ENCODE measurements around the gene RGS14.
A peak's percentile ranks its signal among the peaks of the same experiment; 100 is the strongest.

The RGS14 gene

DNA sequence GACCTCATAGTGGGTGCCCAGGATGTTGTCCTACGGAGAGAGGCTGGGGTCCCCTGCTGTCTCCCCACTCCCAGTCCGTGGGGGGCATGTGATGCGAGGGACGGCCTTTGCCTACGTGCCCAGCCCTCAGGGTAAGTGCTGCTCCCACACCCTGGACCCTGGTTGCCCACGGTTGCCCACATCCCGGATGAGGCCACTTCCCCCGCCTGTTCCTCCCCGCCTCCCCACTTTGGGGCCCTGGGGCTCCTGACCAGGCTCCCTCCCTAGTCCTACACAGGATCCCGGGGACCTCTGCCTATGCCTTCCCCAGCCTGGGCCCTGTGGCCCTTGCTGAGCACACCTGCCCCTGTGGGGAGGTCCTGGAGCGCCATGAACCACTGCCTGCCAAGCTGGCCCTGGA lies 28.0 kb downstream of the RGS14 start:
- no peak for DNase-seq

DNA sequence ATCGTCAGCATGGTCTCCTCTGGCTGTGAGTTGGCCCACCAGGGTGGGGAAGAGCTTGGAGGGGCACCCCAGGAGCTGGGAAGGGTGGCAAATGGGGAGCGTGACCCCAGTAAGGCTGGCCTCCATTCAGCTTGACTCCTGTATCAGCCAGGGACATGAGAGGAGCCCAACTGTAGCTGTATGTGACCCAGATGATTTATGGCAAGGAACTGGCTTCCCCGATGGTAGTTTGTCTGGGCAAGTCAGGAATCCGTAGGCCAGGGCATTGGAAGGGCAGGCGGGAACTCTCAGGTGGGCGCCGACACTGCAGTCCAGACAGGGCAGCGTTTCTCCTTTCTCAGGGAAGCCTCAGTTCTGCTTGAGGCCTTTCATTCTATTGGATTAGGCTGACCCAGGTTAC lies 28.8 kb downstream of the RGS14 start:
- no peak for DNase-seq

DNA sequence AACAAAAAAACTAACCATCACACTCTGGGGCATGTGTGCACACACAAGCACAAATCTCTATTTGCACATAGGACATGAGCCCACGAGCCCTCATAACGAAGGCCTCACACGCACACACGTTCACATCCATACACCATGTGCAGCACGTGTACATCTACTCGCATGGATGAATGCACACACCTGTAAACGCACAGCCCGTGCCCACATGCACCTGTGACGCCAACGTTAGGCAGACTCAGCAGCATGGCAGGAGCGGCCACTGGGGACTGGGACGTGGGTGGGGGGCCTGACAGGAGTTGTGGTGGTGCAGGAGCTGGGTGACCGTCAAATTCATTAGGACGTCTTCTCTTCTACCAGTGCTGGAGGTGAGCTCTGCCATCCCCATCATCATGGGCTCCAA lies 29.7 kb downstream of the RGS14 start:
- no peak for DNase-seq

DNA sequence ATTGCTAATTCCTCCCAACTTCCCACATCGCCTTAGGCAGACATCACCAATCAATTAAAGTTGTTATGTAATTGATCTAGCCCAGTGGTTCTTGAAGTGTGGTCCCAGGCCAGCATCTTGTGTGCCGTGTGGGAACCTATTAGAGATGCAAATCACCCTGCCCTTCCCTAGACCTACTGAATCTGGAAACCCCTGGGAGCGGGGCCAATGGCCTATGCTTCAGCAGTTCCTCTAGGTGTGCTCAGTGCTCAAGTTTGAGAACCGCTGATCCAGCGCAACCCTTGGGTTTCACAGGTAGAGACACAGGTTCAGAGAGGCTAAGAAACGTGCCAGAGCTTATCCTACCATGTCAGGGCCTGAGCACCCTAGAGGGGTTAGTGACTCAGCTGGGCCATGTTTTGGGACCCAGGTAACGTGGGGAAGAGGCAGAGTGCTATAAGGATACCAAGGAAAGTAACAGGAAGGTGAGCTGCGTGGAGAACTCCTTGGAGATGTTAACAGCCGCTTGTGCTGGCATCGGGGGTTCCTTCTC lies 30.9 kb downstream of the RGS14 start:
- DNase-seq: no peak

DNA sequence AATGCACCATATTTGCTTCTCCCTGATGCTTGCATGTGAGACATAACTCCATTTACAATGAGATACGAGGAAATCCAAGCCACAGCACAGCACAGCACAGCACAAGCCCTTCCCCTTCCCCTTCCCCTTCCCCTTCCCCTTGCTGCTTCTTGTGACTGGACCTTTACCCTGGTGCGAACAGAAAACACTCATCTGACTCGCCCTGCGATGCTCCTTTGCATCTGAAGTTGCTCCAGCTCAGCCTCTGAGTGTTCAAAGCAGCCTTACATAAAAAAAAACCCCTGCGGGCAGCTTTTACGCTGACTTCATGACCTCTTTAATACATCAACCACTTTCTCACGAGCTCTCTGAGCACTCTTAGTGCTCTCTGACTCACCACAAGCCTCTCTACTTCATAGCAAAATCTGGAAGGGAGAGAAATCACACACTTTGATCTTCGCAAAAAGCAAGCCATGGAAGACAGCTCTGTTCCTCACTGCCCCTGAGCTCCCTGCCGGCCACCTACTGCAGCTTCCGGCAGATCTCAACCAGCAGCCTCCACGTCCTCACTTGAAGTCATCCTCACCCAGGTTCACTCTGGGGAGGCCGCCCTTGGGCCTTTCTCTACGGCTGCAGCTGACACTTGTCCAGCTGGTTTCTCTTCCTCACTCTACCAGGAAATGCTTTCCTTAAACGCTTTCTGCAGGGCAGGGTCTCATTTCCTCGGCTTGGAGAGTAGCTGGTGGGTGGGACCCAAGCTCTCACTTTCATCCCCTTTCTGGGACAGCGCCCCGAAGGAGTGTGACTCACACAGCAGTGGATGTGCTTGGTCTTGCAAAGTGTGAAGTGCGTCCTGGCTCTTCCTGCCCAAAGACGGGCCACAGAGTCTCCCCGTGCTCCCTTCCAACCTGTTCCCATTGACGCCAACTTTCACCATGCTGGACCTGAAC lies 31.8 kb downstream of the RGS14 start:
- no peak for DNase-seq

DNA sequence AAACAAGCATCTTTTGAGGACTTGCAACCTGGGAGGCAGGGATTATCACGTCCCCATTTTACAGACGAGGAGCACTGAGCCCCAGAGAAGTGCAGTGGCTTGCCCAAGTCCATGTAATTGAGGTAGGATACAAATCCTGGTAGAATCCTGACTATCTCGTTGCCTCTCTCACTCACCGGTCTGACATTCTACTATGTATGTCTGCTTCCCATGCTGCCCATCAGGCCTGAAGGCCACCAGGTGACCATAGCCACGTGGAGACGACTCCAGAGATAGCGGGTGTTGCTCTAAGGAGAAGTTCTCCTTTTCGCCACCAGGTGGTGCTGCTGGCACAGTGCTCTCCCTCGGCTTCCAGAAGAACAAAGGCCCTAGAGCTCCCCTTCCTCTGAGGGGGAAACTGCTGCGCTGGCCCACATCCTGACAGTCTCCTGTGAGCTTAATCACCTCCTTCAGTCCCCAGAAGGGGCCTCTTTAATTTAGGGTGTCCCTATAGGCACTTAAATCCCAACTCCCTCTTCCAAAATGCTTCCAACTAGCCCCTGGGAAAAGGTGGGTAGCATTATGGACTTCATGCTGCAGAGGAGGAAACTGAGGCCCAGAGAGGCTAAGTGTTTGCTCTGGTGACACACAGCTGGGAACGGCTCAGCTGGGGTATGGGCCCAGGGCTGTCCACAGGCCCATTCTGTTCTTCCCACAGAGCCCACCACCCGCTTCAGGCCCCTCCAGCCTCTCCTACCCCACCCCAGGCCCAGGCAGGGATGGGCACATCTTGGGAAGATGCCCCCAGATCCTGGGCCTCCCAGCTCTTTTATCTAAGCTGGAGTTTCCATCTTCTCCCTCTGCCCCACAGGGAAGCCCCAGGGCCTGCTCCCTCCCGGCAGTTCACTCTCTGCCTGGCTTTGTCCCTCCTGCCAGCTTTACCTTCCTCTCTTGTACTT lies 32.9 kb downstream of the RGS14 start:
- DNase-seq: no peak

DNA sequence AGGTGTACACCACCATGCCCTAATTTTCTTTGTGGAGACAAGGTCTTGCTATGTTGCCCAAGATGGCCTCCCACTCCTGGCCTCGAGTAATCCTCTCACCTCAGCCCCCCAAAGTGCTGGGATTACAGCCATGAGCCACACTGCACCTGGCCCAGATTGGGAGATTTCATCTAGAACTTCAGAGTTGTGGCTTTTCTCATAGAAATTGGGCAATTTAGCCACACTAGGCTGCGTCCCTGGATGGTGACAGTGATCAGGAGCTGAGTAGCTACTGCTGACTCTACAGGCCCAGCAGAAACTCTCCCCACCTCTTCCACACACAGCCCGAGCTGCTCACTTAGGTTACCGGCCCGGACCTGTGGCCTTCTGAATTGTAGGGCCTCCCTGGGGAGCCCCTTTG lies 35.0 kb downstream of the RGS14 start:
- DNase-seq: no peak

DNA sequence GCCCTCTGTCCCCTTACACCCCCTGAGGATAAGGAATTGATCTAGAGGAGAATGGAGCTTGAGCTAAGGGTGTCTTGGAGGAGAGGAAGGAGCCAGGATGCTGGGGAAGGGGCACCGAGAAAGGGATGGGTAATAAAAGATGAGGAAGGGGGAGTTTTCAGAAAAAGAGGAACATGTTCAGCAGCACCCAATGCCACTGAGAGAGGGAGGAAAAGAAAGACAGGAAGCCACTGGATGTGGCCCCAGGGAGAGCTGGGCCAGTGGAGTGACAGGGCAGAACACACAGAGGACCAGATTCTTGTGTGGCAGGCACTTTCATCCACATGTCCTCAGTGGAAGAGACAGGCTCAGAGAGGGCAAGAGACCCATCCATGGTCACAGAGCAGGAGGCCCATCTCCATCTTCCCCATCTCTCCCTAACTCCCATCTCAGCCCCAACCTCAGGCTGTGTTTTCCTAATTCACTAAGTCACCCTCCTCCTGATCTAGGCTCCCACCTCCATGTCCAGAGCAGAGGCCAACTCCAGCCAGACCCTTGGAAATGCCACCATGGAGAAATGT lies 35.6 kb downstream of the RGS14 start:
- DNase-seq: no peak

DNA sequence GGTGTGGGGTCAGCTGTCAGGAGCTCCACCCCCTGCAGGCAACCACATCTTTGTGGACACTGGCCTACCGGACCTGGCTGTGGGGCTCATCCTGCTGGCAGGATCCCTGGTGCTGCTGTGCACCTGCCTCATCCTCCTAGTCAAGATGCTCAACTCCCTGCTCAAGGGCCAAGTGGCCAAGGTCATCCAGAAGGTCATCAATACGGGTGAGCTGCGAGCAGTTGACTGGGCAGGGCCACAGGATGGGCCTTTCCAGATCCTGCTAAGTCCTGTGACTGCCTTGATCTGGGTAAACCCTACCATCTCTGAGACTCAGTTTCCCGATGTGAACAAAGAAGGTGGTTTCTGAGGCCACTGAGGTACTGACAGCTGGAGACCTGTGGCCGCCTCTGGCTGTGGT lies 36.3 kb downstream of the RGS14 start:
- DNase-seq: no peak

DNA sequence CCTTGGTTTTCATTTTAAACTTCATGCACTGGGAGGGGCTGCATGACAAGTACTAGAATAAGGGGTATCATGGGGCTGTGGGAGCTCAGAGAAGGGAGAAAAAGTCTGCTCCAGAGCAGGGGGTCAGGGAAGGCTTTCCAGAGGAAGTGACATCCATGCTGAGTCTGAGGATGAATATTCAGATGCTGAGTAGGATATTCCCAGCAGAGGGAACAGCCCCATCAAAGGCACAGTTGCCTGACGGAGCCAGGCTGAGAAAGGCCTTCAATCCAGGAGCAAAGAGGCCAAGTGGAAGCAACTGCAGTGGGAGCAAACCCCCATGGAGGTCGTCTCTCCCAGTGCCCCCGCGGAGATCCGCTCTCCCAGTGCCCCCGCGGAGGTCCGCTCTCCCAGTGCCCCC lies 38.4 kb downstream of the RGS14 start:
- DNase-seq: no peak

DNA sequence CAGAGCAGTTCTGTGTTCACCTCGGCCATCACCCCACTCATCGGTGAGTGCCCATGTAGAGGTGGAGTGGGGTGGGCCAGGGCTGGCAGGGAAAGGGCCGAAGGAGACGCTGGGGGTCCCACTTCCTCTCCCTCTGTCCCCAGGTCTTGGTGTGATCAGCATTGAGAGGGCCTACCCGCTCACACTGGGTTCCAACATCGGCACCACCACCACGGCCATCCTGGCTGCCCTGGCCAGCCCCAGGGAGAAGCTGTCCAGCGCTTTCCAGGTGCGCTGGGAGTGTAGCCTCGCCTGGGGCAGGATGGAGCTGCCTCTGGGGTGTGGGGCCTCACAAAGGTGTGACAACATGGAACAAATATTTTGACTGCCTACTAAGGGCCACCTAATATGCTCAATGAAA lies 39.1 kb downstream of the RGS14 start:
- no peak for DNase-seq

DNA sequence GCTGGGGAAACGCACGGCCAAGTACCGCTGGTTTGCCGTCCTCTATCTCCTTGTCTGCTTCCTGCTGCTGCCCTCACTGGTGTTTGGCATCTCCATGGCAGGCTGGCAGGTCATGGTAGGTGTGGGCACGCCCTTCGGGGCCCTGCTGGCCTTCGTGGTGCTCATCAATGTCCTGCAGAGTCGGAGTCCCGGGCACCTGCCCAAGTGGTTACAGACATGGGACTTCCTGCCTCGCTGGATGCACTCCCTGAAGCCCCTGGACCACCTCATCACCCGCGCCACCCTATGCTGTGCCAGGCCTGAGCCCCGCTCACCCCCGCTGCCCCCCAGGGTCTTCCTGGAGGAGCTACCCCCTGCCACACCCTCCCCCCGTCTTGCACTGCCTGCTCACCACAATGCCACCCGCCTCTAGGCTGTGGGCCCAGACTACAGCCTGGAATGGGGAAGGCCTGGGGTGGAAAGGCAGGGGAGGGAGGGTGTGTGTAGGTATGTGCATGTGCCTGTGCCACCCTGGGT lies 40.2 kb downstream of the RGS14 start:
- DNase-seq: no peak

DNA sequence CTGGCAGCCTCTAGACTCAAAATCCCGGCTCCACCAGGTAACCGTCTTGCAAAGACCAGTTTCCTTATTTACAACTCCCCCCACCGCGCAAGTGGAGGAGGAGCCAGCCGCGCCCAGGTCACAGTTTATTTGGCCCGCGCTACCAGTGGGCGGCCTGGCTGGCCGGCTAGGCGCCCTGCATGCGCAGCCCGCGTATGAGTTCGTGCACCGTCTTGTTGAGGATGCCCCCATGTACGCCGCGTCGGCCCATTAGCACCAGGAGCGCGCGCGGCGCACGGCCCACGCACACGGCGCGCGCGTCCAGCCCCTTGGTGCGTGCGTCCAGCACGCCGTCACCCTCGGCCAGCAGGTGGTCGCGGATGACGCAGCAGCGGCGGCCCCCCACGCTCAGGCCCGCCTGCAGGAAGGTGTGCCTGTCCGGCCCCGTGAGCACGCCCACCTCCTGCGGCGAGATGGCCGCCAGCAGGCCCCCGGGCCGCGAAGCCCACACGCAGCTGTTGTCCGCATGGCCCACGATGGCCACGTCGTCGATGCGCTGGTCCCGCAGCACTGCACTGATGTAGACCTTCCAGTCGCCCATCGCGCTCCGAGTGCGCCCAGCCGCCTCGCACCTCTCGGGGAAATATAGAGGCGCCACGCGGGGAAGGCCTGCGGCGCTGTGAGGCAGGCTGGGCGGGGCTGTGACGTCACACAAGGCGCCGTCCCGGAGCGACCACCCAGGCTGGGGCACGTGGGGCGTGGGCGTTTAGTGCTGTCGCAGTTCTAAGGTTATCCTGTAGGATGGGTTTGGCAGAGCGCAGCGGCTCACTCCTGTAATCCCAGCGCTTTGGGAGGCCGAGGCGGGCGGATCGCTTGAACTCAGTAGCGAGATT lies 42.5 kb downstream of the RGS14 start, which contains the start of gene PFN3:
Gene PFN3 (minus strand): TSS at position 665 of the 872 bp plus-strand sequence. CDS start 85 bp downstream, at position 580.
- DNase-seq: no peak

DNA sequence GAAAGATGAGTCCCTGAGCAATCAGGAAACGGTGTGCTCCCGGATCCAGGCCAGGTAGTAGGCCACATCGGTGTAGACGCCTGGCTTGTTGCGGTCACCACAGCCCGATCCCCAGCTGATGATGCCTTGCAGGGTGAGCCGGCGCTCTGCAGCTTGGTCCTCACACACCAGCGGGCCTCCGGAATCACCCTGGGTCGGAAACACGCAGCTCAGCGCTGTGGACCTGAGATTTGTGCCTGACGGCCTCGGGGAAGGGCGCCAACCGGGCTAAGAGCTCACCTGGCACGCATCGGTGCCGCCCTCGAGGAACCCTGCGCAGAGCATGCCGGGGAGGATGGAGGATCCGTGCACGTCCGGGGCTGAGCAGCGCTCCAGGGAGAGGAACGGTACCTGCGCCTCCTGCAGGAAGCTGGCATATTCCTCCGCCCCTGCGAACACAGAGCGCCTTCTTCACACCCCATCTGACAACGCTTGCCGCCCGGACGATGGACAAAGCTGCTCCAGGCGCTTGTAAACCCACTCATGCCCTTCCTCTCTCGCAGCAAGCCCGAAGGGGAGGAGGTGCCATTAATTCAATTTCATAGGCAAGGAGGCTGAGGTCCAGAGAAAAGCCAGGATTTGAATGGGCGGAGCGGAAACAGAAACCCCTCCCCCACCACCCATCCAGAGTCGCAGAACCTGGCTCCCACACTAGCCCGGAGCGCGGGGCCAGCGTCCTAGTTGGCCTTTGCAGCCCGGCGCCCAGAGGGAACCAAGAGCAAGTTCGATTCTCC lies 44.7 kb downstream of the RGS14 start:
- no peak for DNase-seq

DNA sequence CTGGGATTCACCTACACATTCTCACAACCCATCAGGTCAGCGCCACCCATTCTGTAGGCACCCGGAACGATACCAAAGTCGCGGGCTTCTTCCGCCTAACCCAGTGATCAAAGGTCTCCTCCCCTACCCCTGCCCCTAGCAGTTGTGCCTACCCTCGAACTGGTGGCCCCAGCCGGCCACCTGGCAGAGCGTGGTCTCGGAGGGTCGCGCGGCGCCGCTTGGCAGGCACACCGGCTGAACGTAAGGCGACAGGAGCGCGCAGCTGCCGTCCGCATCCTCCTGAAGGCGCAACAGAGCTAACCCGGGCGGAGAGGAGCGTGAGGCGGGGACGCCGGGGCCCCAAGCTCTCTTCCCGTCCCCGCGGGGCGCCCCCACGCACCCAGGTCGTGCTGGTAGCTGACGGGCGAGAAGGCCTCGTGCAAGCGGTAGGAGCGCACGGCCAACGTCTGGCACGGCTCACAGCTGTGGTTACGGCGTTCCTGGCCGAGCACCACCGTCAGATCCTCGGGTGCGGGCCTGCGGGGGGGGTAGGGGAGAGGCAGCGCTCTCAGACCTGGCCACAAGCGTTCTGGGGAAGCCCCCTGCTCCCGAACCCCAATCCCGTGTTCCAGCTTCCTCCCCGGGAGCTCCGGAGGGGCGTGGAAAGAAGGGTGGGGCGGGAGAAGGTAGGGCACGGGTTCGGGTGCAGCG lies 45.5 kb downstream of the RGS14 start:
- DNase-seq: no peak

DNA sequence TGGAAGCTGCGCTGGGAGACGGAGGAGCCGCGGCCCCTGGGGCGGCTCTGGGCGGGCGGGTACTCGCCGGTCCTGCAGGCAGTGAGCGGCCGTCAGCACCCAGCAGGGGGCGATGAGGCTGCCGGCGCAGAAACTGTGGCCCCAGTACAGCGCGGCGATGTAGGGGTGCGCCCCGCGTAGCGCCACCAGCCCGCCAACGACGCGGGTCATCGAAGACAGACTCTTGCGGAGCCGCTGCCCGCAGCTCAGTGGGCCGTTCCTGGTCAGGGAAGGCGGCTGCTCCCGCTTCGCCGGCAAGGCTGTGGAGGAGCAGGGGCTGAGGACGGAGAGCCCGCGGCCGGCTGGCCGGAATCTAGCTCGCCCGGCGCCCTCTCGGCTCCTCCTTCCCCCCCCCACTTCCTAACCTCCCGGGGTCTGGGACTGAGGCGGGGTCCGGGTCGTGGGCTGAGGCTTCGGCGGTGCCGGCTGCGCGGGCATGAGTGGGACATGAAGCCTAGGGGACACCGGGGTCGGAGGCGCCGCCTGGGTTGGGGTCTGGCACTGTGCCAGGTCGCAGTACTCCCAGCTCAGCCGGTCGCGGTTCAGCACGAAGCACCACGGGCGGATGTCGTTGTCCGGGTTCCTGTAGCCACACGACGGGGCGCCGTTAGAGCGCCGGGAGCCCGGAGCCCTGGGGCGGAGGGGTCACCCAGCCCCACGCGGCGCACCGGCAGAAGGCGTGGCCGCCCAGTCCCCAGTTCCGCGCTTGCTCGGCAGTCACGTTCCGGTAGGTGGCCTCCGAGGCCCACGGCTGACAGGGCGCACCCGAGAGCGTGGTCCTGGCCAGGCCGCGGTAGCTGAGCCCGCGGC lies 46.3 kb downstream of the RGS14 start:
- DNase-seq: no peak

DNA sequence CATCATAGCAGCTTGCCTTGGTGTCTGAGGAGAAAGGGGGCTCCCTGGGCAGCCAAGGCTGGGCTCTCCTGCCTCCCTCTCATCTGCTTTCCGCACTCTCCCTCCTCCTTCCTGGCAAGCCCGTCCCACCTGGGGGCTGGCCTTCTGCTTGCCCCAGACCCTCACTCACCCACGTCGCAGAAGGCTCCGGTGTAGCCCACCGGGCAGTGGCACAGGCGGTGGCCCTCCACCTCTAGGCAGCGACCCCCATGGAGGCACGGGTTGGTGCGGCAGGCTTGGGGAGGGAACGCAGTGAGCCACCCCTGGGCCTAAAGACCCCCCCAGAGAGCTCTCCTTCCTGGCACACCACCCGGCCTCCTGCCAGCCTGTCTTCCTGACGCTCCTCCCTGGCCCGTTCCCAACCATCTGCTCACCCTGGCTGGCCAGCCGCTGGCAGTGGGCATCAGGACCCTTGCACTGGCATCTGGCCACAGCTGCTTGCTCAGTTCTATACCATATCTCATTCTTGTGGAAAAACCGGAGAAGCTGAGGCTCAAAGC lies 47.0 kb downstream of the RGS14 start:
- no peak for DNase-seq

DNA sequence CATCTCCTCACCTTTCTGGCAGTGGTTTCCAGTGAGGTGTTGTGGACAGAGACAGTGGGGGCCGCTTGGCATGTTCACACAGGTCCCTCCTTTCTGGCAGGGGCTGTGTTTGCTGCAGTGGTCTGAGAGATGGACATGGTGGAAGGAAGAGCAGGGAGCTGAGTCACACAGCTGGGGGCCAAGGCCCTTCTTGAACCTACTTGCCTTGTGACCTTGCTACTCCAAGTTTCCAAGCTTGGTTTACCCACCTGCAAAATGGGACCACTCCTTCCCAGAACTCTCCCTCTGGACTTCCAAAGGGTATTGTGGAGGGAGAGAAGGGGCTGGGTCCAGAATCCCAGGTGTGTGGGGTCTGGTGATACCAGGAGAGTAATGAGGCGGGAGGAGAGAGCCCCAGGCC lies 47.6 kb downstream of the RGS14 start:
- no peak for DNase-seq

DNA sequence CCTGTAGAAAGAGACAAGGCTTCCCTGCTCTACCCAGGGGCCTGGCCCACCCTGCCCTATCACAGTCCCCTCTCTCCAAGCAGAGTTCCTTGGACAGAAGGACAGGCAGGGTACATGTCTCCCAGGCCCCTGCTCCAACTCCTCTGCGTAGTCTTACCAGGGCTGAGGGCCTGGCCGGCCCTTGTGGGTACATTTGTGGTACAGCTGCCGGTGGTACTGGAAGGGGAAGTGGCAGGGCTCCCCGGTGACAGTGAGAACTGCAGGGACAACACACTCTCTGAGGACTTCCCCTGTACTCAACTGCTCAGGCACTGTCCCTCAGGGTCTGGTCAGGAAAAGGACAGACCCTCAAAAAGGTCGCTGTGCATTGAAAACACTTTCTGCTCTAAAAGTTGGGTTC lies 48.1 kb downstream of the RGS14 start:
- DNase-seq: peak; percentile 31

Data from SIG-M5 (cell line).